Measurements from ENCODE around the gene MEF2C. TPM values are rescaled to one million over a fixed set of nuclear protein-coding genes. Genes with fewer than 3 reads are reported as not detected.

The MEF2C gene
- total RNA-seq, 1 experiment from 2014 or later = 13.0 TPM

DNA sequence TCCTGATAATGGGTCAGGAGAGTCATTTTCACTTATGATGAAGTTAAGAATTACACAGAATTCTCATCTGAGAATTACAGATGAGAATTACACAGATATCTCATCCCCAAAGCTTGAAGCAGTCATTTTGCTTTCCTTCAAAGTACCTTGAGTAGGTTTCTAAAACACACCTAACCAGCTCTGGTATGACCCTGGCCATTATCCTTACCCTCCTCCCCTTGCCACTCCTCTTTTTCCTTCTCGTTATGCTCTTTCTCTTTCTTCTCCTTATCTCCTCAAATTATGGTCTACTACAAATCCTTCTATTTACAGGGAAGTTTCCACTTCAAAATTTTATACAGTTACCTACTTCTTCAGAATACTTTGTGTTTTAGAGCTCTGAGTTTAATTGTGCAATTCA, 44.5 kb downstream of the MEF2C start:
- Histone ChIP-seq H4K20me1 (ENCODE audit: insufficient read depth) (no peaks in the 10 kb centered on the region), H3K9me2 (ENCODE audit: insufficient read depth) (no peaks in the 10 kb centered on the region), H3K27ac (ENCODE audit: low read depth, low read length) (no peak overlapping the region), H3K79me2 (ENCODE audit: insufficient read depth, low read length) (no peaks in the 10 kb centered on the region), H3K36me3 (ENCODE audit: control insufficient read depth in 1 of 2, insufficient read depth in 2 of 2, low read length in 2 of 2) (no peaks in the 10 kb centered on the region), H2AFZ (ENCODE audit: low read depth, low read length, poor library complexity, severe bottlenecking) (no peak overlapping the region), H3K9ac (ENCODE audit: low read length) (no peak overlapping the region), H3K27me3 (ENCODE audit: insufficient read depth, low read length) (no peaks in the 10 kb centered on the region), H3K9me3 (ENCODE audit: control insufficient read depth in 1 of 2, insufficient read depth in 1 of 2, low read depth in 1 of 2, low read length in 2 of 2) (no peaks in the 10 kb centered on the region), H3K4me2 (ENCODE audit: low read length) (no peak overlapping the region), H3K4me3 (replicated peaks in 1 of 2; ENCODE audit: low read depth in 1 of 2, low read length in 2 of 2) (no peak overlapping the region), H3K4me1 (ENCODE audit: control insufficient read depth in 1 of 2, insufficient read depth in 2 of 2, low read length in 2 of 2) (no peaks in the 10 kb centered on the region)
- ChIA-PET RAD21 (ENCODE audit: low non-redundant PET in 1 of 2, low total read pairs in 2 of 2, uncharacterized antibody in 2 of 2, unreplicated experiment in 2 of 2) (no interaction called here), POLR2A (no interaction called here), CTCF (no interaction called here)
- ATAC-seq (no peak), DNase-seq (ENCODE audit: low read depth, low spot score) (no peak)
- intact Hi-C loops (cut with micrococcal nuclease) = no loop called here
- TF ChIP-seq EZH2phosphoT487 (IDR thresholded peaks at IDR 0.05; ENCODE audit: borderline replicate concordance) (no peak), YY1 (IDR thresholded peaks at IDR 0.05; ENCODE audit: extremely low read depth, insufficient replicate concordance, low read depth, low read length) (no peak), FOSL1 (IDR thresholded peaks at IDR 0.05; ENCODE audit: low read depth) (no peak), SRF (IDR thresholded peaks at IDR 0.05; ENCODE audit: low read depth) (no peak), POLR2A (IDR thresholded peaks at IDR 0.05; ENCODE audit: borderline replicate concordance, extremely low read depth, insufficient read depth, insufficient read length) (no peak), TCF7L2 (IDR thresholded peaks at IDR 0.05; ENCODE audit: borderline replicate concordance, extremely low read depth, insufficient read depth, insufficient read length) (no peak), ELF1 (IDR thresholded peaks at IDR 0.05; ENCODE audit: borderline replicate concordance, low read depth) (no peak)
- TF ChIP-seq, protein P1, sequence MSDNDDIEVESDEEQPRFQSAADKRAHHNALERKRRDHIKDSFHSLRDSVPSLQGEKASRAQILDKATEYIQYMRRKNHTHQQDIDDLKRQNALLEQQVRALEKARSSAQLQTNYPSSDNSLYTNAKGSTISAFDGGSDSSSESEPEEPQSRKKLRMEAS (IDR thresholded peaks at IDR 0.05) = no peak
- TF ChIP-seq, protein P2, sequence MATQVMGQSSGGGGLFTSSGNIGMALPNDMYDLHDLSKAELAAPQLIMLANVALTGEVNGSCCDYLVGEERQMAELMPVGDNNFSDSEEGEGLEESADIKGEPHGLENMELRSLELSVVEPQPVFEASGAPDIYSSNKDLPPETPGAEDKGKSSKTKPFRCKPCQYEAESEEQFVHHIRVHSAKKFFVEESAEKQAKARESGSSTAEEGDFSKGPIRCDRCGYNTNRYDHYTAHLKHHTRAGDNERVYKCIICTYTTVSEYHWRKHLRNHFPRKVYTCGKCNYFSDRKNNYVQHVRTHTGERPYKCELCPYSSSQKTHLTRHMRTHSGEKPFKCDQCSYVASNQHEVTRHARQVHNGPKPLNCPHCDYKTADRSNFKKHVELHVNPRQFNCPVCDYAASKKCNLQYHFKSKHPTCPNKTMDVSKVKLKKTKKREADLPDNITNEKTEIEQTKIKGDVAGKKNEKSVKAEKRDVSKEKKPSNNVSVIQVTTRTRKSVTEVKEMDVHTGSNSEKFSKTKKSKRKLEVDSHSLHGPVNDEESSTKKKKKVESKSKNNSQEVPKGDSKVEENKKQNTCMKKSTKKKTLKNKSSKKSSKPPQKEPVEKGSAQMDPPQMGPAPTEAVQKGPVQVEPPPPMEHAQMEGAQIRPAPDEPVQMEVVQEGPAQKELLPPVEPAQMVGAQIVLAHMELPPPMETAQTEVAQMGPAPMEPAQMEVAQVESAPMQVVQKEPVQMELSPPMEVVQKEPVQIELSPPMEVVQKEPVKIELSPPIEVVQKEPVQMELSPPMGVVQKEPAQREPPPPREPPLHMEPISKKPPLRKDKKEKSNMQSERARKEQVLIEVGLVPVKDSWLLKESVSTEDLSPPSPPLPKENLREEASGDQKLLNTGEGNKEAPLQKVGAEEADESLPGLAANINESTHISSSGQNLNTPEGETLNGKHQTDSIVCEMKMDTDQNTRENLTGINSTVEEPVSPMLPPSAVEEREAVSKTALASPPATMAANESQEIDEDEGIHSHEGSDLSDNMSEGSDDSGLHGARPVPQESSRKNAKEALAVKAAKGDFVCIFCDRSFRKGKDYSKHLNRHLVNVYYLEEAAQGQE (IDR thresholded peaks at IDR 0.05; ENCODE audit: low read depth) = no peak
- TF ChIP-seq, protein P3, sequence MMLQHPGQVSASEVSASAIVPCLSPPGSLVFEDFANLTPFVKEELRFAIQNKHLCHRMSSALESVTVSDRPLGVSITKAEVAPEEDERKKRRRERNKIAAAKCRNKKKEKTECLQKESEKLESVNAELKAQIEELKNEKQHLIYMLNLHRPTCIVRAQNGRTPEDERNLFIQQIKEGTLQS (IDR thresholded peaks at IDR 0.05) = no peak
- no TSS peak for BruUV-seq (replicated peaks)
